HEK293 (cell line): Measurements from ENCODE around the gene PIBF1.
"Not testable (repeated sequence)": the region's sequence is repeated elsewhere in the genome, so short reads cannot be mapped to it uniquely, and the experiment has no call there.

Source experiments
- CTCF ChIA-PET: fragments of 350-600 bp; formaldehyde crosslinking; extraction: SDS; loops from one replicate; lab custom pipeline; 2021; ENCODE audit warnings: antibody characterized with exemption; lab: Yijun Ruan, JAX
- POLR2A ChIA-PET: fragments of 300-600 bp; formaldehyde crosslinking; extraction: SDS; loops from one replicate; lab custom pipeline; 2020; ENCODE audit warnings: antibody characterized with exemption, inconsistent platforms; lab: Yijun Ruan, JAX
- H3K27ac ChIP-seq: fragments of 200-500 bp; sonication (Bioruptor generic); 2 replicates; pipeline ENCODE4 v1.5.1; 2014; ENCODE audit warnings: low read depth, low read length, control low read depth, inconsistent platforms; ENCODE audit errors: extremely low read depth
- H3K36me3 ChIP-seq, 2 experiments: fragments of 200-500 bp in 1 of 2; sonication (Bioruptor generic) in 1 of 2; 1 replicate in 1 of 2; 2 replicates in 1 of 2; pipeline ENCODE4 v1.5.1; 2014 to 2017; ENCODE audit warnings: inconsistent platforms in 2 of 2, low read length in 2 of 2; ENCODE audit not compliant: control insufficient read depth in 2 of 2, insufficient read depth in 1 of 2
- H3K4me1 ChIP-seq: fragments of 200-500 bp; sonication (Bioruptor generic); 2 replicates; pipeline ENCODE4 v1.5.1; 2014; ENCODE audit warnings: mild to moderate bottlenecking, low read length, inconsistent platforms; ENCODE audit not compliant: control insufficient read depth, insufficient read depth
- H3K4me3 ChIP-seq: 2 replicates; pipeline ENCODE4 v1.5.1; 2011; ENCODE audit warnings: low read depth, mild to moderate bottlenecking, control low read depth, low read length, moderate library complexity
- H3K9me3 ChIP-seq: fragments of 200-500 bp; sonication (Bioruptor generic); 2 replicates; pipeline ENCODE4 v1.5.1; 2014; ENCODE audit warnings: low read depth, low read length, inconsistent platforms; ENCODE audit not compliant: control insufficient read depth, insufficient read depth
- EGR2 ChIP-seq: fragments of 450-650 bp; formaldehyde crosslinking; IDR thresholded peaks from 2 replicates; pipeline ENCODE4 v1.5.1; 2016; ENCODE audit warnings: low read depth, missing biosample characterization, missing genetic modification characterization
- MEIS1 ChIP-seq: sonication (generic); formaldehyde crosslinking; IDR thresholded peaks from 2 replicates; pipeline ENCODE4 v1.8.1; 2022; ENCODE audit warnings: missing genetic modification reagents, mild to moderate bottlenecking, borderline replicate concordance
- PRDM6 ChIP-seq: fragments of 450-650 bp; formaldehyde crosslinking; IDR thresholded peaks from 2 replicates; pipeline ENCODE4 v1.5.1; 2017; ENCODE audit warnings: missing biosample characterization, missing genetic modification characterization
- ZBTB11 ChIP-seq: fragments of 450-650 bp; formaldehyde crosslinking; conservative IDR thresholded peaks from 2 replicates; pipeline ENCODE4 v1.5.1; 2016; ENCODE audit warnings: low read depth, missing biosample characterization, missing genetic modification characterization
- ZBTB48 ChIP-seq: fragments of 450-650 bp; formaldehyde crosslinking; IDR thresholded peaks from 2 replicates; pipeline ENCODE4 v1.5.1; 2016; ENCODE audit warnings: missing biosample characterization, missing genetic modification characterization
- ZNF155 ChIP-seq: fragments of 450-650 bp; formaldehyde crosslinking; IDR thresholded peaks from 2 replicates; pipeline ENCODE4 v1.5.1; 2016; ENCODE audit warnings: missing biosample characterization, missing genetic modification characterization
- ZNF362 ChIP-seq: fragments of 450-650 bp; formaldehyde crosslinking; IDR thresholded peaks from 2 replicates; pipeline ENCODE4 v1.5.1; 2016; ENCODE audit warnings: missing biosample characterization, missing genetic modification characterization
- ZNF514 ChIP-seq: fragments of 450-650 bp; formaldehyde crosslinking; IDR thresholded peaks from 2 replicates; pipeline ENCODE4 v1.5.1; 2016; ENCODE audit warnings: missing biosample characterization, missing genetic modification characterization
- ZNF623 ChIP-seq: fragments of 450-650 bp; formaldehyde crosslinking; IDR thresholded peaks from 2 replicates; pipeline ENCODE4 v1.5.1; 2016; ENCODE audit warnings: missing biosample characterization, missing genetic modification characterization
- ZNF639 ChIP-seq: fragments of 450-650 bp; formaldehyde crosslinking; IDR thresholded peaks from 2 replicates; pipeline ENCODE4 v1.5.1; 2016; ENCODE audit warnings: missing biosample characterization, missing genetic modification characterization
- ZNF701 ChIP-seq: fragments of 450-650 bp; formaldehyde crosslinking; IDR thresholded peaks from 2 replicates; pipeline ENCODE4 v1.5.1; 2016; ENCODE audit warnings: missing biosample characterization, missing genetic modification characterization
- ZSCAN18 ChIP-seq: fragments of 450-650 bp; formaldehyde crosslinking; IDR thresholded peaks from 2 replicates; pipeline ENCODE4 v1.5.1; 2016; ENCODE audit warnings: missing biosample characterization, missing genetic modification characterization

The PIBF1 gene

GRCh38 chr13:73040968-73041596 is 259.1 kb downstream of the PIBF1 start (continued):
- TF ChIP-seq ZNF362 (tag by site-specific recombination) = peak; percentile 38; the same call in 1 of the 2 replicates
- no peak for TF ChIP-seq ZNF155
- TF ChIP-seq ZNF701 (tag by site-specific recombination) = no peak
- no peak for TF ChIP-seq ZSCAN18 (tag by site-specific recombination)
- peak; percentile 76 for TF ChIP-seq PRDM6 (tag by site-specific recombination)
- no peak for TF ChIP-seq ZNF639
- TF ChIP-seq, all 188 proteins: peak for 6

GRCh38 chr13:73045031-73045430 is 263.1 kb downstream of the PIBF1 start:
- Histone ChIP-seq H3K9me3 (no peaks in the 10 kb centered on the region), H3K4me1 (no peaks in the 10 kb centered on the region), H3K27ac (no peak overlapping the region), H3K36me3 (no peaks in the 10 kb centered on the region), H3K4me3 (no peak overlapping the region)
- TF ChIP-seq ZBTB48 (tag by site-specific recombination) = no peak
- no peak for TF ChIP-seq ZNF514 (tag by site-specific recombination)
- no peak for TF ChIP-seq EGR2
- TF ChIP-seq ZNF623 (tag by site-specific recombination) = no peak
- TF ChIP-seq ZBTB11 (tag by site-specific recombination) = no peak
- TF ChIP-seq MEIS1 (CRISPR knock-in tag) = no peak
- ChIA-PET CTCF (interaction anchor here (0.5 kb wide), 1 partner anchor 10 kb away, joined by 3 read pairs; no protein-coding TSS in a partner anchor), POLR2A (no interaction called here)

GRCh38 chr13:73048615-73049014 is 266.7 kb downstream of the PIBF1 start:
- H3K36me3 ChIP-seq, H3K4me1 ChIP-seq, H3K9me3 ChIP-seq, CTCF ChIA-PET, H3K27ac ChIP-seq, H3K4me3 ChIP-seq: not testable (repeated sequence)
- POLR2A ChIA-PET = interaction anchor here (0.5 to 1.2 kb wide), 2 partner anchors 10 to 93 kb away, joined by 3 read pairs; partner anchors contain the start of gene KLF5
